Breast epithelium (tissue), 3 donors: ENCODE measurements around the gene PCDHB11.

Experiments
- CTCF ChIP-seq, 3 donors: fragments of 450-650 bp; IDR thresholded peaks; one replicate each; pipeline ENCODE4 v1.5.1; 2016 to 2017; ENCODE audit warnings: antibody characterized with exemption in 3 of 3, mild to moderate bottlenecking in 3 of 3, moderate library complexity in 3 of 3
- POLR2A ChIP-seq: fragments of 450-650 bp; IDR thresholded peaks from one replicate; pipeline ENCODE4 v1.6.1; 2016; ENCODE audit warnings: antibody characterized with exemption, mild to moderate bottlenecking, moderate library complexity

DNA sequence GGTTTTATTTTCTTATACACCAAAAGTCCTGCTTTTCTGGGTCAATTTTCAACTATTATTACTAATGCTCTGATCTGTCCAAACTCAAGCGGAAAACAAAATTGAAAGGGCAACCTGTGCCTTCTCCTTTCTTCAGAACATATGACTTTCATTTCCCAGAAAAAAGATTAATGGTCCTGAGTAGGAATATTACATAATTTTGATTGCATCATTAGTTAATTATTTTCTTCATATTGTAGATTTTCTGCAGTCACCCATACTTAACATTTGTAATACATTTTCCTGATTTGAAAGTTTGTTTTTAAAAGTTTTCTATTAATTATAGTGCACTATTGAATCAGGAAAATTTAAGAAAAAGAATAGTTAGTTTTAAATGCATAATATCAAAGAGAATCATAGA lies 23.5 kb upstream of the PCDHB11 start:
- no peak for TF ChIP-seq CTCF (IDR thresholded peaks at IDR 0.05)
- no peak for TF ChIP-seq POLR2A
